ENCODE data around the gene NCAN.

The NCAN gene

GRCh38 chr19:19257836-19258588, 46.3 kb downstream of the NCAN start:
- Histone ChIP-seq H3K4me3 (no peak overlapping the region), H3K4me1 (peaks cover 0 to 29% (median 18%) of the 10 kb centered on the region in 10 experiments; a peak in 19 of 20 replicates), H3K36me3 (no peaks in the 10 kb centered on the region), H3K9me3 (replicated peaks in 1 of 11) (peaks cover 0 to 21% (median 14%) of the 10 kb centered on the region in 11 experiments; a peak in 19 of 22 replicates), H3K27ac (no peak overlapping the region), H3K4me2 (no peak overlapping the region), H3K9ac (no peak overlapping the region), H4K20me1 (no peaks in the 10 kb centered on the region), H3K27me3 (peaks cover 12 to 30% (median 27%) of the 10 kb centered on the region in 11 experiments)
- no peak for TF ChIP-seq Cebpa-rat (IDR thresholded peaks at IDR 0.05)

- Histone ChIP-seq H3K27me3 (peaks cover 16 to 37% (median 35%) of the 10 kb centered on the region in 11 experiments), H3K36me3 (no peaks in the 10 kb centered on the region), H3K4me3 (no peak overlapping the region), H3K27ac (no peak overlapping the region), H3K4me1 (peaks cover 0 to 30% (median 18%) of the 10 kb centered on the region in 10 experiments; a peak in 19 of 20 replicates), H3K9me3 (replicated peaks in 1 of 11) (peaks cover 0 to 21% (median 14%) of the 10 kb centered on the region in 11 experiments; a peak in 19 of 22 replicates), H4K20me1 (no peaks in the 10 kb centered on the region), H3K9ac (no peak overlapping the region), H3K4me2 (no peak overlapping the region)
- no peak for TF ChIP-seq Cebpa-rat (IDR thresholded peaks at IDR 0.05)
Observed at GRCh38 chr19:19258589-19259338, 47.0 kb downstream of the NCAN start.

DNA sequence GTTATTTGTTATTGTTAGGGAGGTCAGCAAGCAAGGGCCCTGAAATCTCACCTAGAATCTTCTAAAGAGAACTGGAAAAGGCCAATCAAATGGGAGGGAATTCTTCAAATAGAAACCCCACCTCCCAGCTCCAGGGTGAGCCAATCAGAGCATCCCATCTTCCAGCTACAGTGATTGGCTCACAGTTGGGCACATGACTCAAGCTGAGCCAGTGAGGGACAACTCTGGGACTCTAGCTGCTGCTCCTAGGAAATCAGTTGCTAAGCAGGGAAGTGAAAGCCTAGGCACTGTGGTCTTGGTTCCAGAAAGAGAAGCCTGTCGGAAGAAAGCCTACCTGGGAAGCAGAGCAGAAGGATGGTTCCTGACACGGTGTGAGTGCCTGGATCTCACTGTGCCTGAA, 48.0 kb downstream of the NCAN start:
- no peak overlapping the region for H3K9ac ChIP-seq
- H3K4me3 ChIP-seq = no peak overlapping the region
- H3K4me2 ChIP-seq = peak overlapping the region in 2 of 11 experiments; percentile 71 to 88; a peak in 1 of 22 replicates
- peaks cover 0 to 30% (median 18%) of the 10 kb centered on the region in 10 experiments; a peak in 19 of 20 replicates for H3K4me1 ChIP-seq
- peaks cover 20 to 47% (median 41%) of the 10 kb centered on the region in 11 experiments for H3K27me3 ChIP-seq
- peaks cover 0 to 21% (median 14%) of the 10 kb centered on the region in 11 experiments; a peak in 19 of 22 replicates for H3K9me3 ChIP-seq (replicated peaks in 1 of 11)
- no peak overlapping the region for H3K27ac ChIP-seq
- H3K36me3 ChIP-seq = no peaks in the 10 kb centered on the region
- TF ChIP-seq Cebpa-rat (IDR thresholded peaks at IDR 0.05) = no peak
- no peaks in the 10 kb centered on the region for H4K20me1 ChIP-seq

GRCh38 chr19:19260417-19261214, 48.9 kb downstream of the NCAN start:
- peak overlapping the region; percentile 66 to 97 (median 89) for H3K4me2 ChIP-seq

GRCh38 chr19:19261350-19262189, 49.8 kb downstream of the NCAN start:
- H3K4me2 ChIP-seq = peak overlapping the region; percentile 66 to 97 (median 89)
- H3K27me3 ChIP-seq = peaks cover 20 to 48% (median 41%) of the 10 kb centered on the region in 11 experiments
- H3K4me3 ChIP-seq = peak overlapping the region in 9 of 10 experiments; percentile 32 to 63 (median 47); a peak in 15 of 20 replicates

More at GRCh38 chr19:19260417-19261214, 48.9 kb downstream of the NCAN start:
- peaks cover 0 to 30% (median 18%) of the 10 kb centered on the region in 10 experiments; a peak in 19 of 20 replicates for H3K4me1 ChIP-seq
- H3K27ac ChIP-seq = peak overlapping the region in 10 of 11 experiments; percentile 56 to 87 (median 74); a peak in 16 of 22 replicates
- no peaks in the 10 kb centered on the region for H3K36me3 ChIP-seq
- H3K27me3 ChIP-seq = peaks cover 20 to 48% (median 41%) of the 10 kb centered on the region in 11 experiments
- TF ChIP-seq Cebpa-rat (IDR thresholded peaks at IDR 0.05) = no peak
- H4K20me1 ChIP-seq = no peaks in the 10 kb centered on the region
- peak overlapping the region in 5 of 10 experiments; percentile 32 to 63 (median 50); a peak in 6 of 20 replicates for H3K4me3 ChIP-seq
- H3K9me3 ChIP-seq (replicated peaks in 1 of 11) = peaks cover 0 to 21% (median 14%) of the 10 kb centered on the region in 11 experiments; a peak in 19 of 22 replicates
- H3K9ac ChIP-seq = peak overlapping the region in 8 of 11 experiments; percentile 64 to 78 (median 70); a peak in 13 of 22 replicates

DNA sequence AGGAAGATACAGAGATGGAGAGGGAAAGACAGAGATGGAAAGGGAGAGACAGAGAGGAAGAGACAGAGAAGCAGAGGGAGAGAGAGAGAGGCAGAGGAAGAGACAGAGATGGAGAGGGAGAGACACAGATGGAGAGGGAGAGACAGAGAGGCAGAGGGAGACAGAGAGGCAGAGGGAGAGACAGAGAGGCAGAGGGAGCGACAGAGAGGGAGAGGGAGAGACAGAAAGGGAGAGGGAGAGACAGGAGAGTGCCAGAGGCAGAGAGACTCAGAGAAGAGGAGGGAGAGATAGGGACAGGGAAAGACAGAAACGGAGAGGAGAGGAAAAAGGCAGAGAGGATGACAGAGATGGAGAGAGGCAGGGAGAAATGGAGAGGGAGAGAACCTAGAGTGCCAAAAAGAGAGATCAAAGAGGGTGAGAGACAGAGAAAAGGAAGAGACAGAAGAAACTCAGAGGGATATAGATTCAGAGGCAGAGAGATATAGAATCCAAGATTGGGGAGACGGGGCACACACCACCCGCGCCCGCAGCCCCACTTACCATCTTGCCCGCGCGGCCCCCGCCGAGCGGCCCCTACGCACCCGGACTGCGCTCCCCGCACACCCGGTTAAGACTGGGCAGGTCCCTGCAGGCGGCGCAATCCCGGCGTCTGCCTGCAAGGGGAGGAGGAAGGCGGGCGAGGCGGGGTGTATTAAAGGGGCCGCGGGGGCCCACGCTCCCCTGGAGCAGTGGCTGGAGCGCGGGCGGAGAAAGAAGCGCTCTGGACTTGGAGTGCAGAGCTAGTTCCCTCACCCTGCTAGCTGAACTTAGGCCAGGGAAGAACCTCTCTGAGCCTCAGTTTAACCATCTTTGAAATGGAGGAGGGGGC, 50.7 kb downstream of the NCAN start:
- Histone ChIP-seq H3K36me3 (no peaks in the 10 kb centered on the region), H3K9ac (peak overlapping the region in 4 of 11 experiments; percentile 8 to 78 (median 47); a peak in 4 of 22 replicates), H3K9me3 (replicated peaks in 1 of 11) (peaks cover 0 to 21% (median 14%) of the 10 kb centered on the region in 11 experiments; a peak in 19 of 22 replicates), H3K4me3 (peak overlapping the region in 5 of 10 experiments; percentile 40 to 63 (median 49); a peak in 6 of 20 replicates), H4K20me1 (no peaks in the 10 kb centered on the region), H3K4me1 (peaks cover 0 to 30% (median 18%) of the 10 kb centered on the region in 10 experiments; a peak in 19 of 20 replicates), H3K27me3 (peaks cover 20 to 48% (median 41%) of the 10 kb centered on the region in 11 experiments), H3K4me2 (peak overlapping the region in 10 of 11 experiments; percentile 26 to 97 (median 88); a peak in 16 of 22 replicates), H3K27ac (peak overlapping the region in 3 of 11 experiments; percentile 25 to 87 (median 25); a peak in 3 of 22 replicates)
- no peak for TF ChIP-seq Cebpa-rat (IDR thresholded peaks at IDR 0.05)

More at GRCh38 chr19:19261350-19262189, 49.8 kb downstream of the NCAN start:
- no peak for TF ChIP-seq Cebpa-rat (IDR thresholded peaks at IDR 0.05)
- H3K9me3 ChIP-seq (replicated peaks in 1 of 11) = peaks cover 0 to 21% (median 14%) of the 10 kb centered on the region in 11 experiments; a peak in 19 of 22 replicates
- H3K36me3 ChIP-seq = no peaks in the 10 kb centered on the region
- H4K20me1 ChIP-seq = no peaks in the 10 kb centered on the region
- H3K9ac ChIP-seq = peak overlapping the region; percentile 62 to 78 (median 72); a peak in 21 of 22 replicates
- peaks cover 0 to 30% (median 18%) of the 10 kb centered on the region in 10 experiments; a peak in 19 of 20 replicates for H3K4me1 ChIP-seq
- peak overlapping the region; percentile 56 to 87 (median 72); a peak in 21 of 22 replicates for H3K27ac ChIP-seq
